Right hindlimb (tissue), 1 donor: ENCODE data around the gene FKBP2.
"Not testable (repeated sequence)": the region's sequence is repeated elsewhere in the genome, so short reads cannot be mapped to it uniquely, and the experiment has no call there.

Experiments
- DNase-seq: peaks from one replicate; pipeline ENCODE4 v3.0.0-alpha.2; 2018

Gene FKBP2

DNA sequence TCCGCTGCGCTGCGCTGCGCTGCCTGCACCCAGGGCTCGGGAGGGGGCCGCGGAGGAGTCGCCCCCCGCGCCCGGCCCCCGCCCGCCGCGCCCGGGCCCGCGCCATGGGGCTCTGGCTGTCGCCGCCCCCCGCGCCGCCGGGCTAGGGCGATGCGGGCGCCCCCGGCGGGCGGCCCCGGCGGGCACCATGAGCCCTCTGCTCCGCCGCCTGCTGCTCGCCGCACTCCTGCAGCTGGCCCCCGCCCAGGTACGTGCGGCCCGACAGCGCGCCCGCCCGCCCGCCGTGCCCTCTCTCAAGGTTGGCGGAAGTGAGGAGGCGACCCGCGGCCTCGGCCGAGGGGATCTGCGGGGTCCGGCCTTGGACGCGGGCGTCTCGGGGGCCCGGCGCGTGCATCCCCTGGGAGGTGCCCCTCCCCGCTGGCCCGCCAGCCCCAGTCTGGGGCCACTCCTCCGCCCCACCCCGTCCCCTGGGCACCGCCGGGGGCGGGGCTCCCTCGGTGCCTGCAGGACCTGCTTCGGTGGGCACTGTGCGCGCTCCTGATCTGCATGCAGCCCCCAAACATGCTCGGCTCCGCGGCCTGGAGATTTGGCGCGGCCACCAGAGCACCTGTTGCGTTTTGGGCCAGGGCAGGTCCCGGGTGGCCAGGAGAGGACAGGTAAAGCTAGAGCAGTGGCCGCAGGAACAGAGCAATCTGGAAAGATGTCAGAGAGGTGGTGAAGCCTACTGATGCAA, 6.1 kb upstream of the FKBP2 start:
- no peak for DNase-seq

DNA sequence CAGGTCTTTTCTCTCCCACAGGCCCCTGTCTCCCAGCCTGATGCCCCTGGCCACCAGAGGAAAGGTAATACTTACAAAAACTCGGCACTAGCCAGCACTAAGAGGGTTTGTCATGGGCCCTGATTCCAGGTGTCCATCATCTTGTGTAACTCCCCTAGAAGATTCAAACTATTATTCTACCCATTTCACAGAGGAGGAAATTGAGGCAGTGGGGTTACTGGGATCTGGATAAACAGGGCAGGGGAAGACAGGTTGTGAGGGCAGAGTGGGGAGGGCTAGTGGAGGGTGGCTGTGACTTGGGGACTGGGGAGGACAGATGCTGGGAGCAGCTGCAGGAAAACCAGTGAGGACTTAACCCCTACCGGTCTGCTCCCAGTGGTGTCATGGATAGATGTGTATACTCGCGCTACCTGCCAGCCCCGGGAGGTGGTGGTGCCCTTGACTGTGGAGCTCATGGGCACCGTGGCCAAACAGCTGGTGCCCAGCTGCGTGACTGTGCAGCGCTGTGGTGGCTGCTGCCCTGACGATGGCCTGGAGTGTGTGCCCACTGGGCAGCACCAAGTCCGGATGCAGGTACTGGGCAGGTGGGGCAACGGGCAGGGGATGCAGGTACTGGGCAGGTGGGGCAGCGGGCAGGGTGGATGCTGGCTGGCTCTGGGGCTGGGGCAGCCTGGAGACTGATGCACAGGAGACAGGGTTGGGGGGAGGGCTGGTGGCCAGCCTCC, 5.3 kb upstream of the FKBP2 start:
- DNase-seq: no peak

DNA sequence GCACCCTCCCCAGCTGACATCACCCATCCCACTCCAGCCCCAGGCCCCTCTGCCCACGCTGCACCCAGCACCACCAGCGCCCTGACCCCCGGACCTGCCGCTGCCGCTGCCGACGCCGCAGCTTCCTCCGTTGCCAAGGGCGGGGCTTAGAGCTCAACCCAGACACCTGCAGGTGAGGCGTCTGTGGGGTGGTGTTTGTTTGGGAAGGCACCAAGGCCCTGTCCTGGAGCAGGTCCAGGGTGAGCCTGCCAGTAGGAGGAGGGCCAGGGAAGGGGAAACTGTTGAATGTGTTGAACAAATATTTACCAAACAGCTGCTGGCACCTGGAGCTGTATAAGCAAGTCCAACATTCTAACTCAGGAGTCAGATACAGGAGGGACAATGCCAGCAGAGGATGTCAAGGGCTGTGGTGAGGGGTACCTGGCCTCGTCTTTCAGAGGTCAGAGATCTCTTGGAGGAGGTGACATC, 3.4 kb upstream of the FKBP2 start:
- no peak for DNase-seq

DNA sequence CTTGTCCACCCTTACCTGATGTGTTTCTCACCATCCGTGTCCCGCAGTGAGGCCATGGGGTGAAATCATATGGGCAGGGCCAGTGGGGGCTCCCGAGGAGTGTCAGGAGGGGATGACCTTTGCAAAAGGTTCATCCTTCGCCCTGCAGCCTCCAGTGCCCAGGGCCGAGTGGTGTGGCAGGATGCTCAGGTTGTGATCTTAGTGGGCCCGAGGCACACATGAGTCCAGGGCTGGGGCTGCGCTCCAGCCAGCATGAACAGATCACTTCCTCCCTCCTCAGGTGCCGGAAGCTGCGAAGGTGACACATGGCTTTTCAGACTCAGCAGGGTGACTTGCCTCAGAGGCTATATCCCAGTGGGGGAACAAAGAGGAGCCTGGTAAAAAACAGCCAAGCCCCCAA, 2.8 kb upstream of the FKBP2 start:
- DNase-seq: no peak

DNA sequence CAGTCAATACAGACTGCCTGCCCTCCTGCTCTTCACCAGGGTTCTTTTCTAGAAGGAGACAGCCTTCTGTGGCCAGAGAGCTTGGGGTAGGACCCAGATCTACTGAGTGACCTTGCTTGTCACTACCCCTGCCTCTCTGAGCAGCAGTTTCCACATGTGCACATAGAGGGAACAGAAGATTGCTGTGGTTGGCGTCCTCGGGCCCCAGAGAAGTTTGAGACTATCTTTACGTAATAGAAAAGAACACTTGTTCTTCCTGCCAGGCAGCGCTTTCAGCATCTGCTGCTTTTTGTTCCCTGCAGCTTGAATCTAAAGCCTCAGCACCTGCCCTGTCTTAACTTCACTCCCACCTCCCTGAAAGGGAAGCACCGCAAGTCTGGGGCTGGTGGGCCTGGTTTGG, 1.9 kb upstream of the FKBP2 start:
- DNase-seq: no peak

DNA sequence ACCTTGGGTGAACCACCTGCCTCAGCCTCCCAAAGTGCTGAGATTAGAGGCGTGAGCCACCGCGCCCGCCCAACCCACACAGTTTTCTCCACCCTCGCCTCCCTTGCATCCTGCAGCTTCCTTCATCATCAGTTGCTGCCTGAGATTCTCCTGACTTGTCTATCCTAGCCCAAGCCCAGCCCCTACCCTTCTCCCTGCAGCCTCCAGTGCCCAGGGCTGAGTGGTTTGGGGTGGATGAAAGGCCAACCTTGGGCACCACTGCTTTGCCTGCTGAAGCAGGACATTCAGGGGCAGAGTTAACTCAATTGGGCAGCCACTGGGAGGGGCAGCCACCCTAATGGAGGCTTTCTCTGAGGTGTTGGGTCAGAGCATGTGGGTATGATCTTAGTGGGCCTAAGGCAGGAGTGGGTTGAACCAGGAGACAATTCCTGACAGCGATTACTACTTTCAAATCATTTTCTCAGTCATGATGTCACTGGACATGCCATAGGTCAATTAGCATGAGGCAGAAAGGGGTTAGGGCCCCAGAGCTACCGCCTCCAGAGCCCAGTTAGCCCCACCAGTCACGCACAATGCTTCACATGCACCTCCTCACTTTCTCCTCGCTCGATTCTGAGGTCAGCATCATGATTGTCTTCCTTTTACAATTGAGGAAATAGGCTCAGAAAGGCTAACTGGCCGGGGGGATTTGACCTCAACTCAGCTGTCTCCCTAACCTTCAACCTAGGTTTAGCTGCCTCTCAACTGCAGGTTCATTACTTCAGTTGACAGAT, 1.0 kb upstream of the FKBP2 start:
- no peak for DNase-seq

DNA sequence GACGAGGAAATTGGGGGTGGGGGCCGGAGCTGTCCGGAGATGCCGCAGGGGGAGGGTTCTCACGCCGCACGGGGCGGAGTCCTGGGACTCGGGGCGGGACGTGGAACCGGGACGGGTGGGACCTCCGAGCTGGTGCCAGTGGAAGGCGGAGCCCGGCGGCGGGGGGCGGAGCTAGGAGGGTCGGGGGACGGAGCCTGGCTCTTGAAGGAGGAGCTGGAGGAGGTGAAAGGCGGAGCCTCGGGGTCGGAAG, 271 bp downstream of the FKBP2 start:
- DNase-seq: peak; percentile 100

DNA sequence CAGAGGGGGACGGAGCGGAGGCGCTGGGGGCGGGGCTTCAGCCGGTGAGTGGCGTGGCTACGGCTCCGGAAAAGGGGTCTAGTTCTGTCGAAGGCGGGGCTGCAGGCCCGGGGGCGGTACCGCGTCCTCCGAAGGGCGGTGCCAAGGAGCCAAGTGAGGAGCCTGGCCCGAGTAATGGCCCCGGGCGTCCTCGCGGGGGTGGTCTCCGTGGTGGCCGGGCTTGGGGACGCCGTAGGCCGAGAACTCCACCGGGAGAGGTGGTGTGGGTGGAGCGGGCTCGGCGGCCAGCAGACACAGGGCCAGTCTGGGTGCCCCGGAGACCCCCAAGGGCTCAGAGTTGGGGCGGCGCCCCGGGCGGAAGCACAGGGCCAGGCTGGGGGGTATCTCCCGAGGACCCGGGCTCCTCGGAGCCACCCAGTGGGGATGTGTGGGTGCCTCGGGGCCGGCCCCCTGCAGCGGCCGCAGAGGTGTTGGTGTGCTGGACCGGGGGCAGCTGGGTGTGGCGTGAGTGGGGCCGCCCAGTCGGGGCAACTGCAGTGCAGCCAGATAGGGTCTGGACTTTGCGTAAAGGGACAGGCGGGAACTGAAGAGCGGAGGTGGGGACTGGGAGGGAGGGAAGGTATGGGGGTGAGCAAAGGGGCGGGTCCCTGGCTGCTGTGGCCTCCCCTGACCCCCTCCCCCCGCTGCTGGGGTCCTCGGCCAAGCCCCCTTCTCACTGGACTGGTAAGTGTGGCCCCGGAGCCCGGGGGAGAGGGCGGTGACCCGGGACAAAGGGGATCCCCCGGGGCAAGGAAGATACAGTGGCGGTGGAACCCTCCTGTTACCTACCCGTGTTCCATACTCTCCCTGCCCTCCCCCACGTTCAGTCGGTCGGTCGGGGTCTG, 838 bp downstream of the FKBP2 start:
- DNase-seq: peak; percentile 72

DNA sequence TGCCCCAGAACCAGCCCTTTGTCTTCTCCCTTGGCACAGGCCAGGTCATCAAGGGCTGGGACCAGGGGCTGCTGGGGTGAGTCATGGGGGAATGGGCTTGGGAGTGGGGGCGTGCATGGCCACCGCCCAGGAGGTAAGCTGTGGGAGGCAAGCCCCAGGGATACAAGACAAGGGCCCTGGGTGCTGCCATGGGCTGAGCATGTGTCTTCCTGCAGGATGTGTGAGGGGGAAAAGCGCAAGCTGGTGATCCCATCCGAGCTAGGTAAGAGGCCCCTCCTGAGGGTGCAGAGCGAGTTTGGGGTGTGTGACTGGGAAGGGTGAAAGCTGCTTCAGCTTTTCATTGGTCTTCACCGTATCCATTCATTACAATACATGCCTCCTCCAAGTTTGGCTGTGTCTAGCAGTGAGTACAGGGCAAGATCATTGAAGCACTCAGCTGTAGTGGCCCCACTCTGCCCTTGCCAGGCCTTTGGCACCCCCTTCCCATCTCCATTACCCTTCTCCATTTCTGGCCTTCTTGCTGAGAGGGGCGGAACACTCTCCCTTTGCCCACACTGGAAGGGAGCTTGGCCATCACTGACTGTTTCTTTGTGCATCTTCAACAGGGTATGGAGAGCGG, 2.5 kb downstream of the FKBP2 start:
- DNase-seq: no peak

DNA sequence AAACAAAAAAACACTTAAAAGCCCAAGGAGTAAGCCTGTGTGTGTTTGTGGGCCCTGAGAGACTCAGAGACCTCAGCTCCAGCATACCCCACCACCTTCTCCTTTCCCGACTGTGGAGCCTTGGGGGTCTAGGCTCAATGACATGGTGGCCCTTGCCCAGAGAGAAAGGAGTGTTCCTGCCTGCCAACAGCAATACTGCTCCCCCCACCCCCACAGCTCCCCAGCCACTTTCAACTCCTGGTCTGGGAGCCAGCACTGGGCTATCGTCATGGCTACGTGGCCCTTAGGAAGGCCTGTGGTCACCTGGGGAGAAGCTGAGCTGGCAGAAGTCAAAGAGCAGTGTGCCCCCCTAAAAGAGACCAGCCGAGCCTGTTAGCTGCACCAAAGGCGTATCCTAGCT, 3.2 kb downstream of the FKBP2 start:
- no peak for DNase-seq

DNA sequence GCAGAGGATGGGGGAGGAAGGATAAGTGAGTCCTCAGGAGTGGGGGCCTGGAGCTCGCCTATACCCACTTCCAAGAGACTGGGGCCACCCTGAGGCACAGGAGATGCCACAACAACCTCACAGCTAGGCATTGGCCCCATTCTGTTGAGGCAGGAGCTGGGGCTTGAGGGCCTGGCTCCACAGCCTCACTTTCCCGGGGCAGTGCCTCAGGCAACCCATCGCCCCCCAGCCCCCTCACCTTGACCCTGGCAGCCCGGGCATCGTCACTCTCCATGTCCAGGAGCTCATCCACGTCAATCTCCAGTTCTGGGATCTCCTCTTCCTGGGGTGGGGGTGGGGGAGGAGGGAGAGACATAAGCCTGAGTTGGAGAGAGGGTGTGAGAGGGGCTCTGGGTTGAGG, 4.1 kb downstream of the FKBP2 start:
- DNase-seq: no peak

DNA sequence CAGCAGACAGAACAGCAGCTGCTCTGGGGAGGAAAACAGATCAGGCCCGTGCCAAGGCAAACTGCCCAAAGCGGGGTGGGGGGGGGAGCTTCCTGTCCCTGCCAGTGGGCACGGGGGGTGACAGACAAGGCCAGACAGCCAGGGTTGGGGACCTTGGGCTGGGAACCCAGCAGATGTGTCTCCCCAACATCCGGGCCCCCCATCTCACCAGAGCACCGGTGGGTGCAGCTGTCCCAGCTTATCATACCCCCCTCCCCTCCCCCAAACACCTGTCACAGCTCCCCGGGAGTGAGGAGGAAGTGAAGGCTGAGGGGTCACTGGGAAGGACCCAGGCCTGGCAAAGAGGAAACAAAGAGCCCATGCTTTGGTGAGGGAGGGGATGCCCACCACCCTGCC, 4.5 kb downstream of the FKBP2 start:
- DNase-seq: peak; percentile 87

DNA sequence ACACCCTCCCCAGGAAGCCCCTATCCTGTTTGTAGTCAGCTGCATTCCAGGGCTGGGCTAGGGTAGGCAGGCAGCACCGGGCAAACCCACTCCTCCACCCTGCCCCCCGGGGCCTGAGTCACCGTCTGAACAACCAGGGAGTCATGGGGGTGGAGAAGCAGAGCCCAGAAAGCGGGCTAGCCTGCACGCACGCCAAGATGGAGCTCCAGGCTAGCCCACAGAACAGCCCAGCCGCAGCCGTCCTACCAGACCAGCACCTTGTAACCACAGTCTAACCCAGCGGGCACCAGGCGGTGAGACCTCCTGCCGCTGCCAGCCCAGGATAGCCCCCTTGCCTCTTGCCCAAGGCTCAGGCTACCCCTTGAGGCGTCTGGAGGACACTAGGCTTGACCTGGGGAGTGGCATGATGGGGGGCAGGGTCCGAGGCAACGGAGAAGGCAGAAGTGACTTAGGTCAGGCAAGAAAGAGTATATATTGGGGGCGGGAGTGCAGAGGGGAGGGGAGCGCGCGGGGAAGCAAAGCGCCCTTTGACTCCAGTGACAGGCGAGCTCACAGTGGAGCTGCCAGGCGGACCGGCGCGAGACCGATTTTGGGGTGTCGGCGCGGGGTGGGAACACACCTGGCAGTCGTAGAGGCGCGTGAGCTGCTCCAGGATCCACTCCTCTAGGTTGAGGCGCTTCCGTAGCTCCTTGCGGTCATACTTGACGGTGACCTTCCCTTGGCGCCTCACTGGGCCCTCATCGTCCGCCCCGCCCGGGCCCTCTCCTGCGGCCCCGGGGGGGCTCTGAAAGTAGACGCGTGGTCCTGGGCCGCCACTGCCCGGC, 5.1 kb downstream of the FKBP2 start:
- no peak for DNase-seq

DNA sequence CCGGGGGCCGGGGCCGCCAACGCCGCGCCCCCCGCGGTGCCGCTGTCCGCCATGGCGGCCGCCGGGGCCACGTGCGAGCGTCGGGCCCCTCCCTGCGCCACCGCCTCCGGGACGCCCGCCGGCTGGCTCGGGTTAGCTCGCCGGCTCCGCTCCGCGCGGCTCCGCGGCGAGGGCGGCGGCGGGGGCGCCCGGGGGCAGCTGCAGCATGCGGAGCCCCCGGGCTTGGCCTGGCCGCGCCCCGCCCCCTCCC, 5.7 kb downstream of the FKBP2 start:
- not testable (repeated sequence) for DNase-seq

DNA sequence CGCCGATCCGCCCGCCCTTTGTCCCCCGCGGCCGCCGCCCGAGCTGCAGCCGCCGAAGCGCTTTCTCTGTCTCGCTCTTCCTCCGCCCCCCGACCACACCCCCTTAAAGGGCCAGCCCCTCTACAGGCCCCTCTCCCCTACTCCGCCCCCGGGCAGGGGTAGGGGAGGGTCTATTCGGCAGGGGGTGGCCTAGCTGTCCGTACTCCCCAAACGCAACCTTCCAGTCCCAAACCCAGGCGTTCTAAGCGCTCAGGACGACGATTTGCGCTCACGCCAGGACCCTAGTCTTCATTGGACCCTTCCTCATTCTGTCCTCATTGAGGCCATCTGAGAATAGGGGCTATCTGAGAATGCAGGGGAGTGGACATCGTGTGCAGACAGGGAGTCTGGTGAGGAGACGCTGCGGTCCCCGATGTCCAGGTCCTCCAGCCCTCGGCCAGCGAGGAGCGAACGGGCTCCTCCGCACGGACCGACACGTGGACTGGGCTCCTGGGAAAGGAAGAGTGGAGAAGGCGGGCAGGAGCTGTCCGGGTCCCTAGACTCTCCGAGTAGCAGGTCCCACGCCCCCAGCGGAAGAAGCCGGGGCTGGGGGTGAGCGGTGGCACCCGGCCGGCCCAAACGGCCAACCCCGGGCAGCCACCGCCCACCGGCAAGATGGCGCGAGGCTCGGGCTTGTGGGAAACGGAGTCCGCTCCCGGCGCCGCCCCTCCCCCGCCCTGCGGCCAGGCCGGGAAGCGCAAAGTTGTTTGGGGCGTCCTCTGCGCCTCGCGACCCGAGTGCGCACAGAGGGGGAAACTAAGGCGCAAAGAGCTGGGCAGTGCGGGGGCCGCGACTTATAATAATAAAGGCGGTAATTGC, 6.2 kb downstream of the FKBP2 start, which contains the start of gene PPP1R14B:
Gene PPP1R14B, minus strand, starts transcription at position 73 of the 858 bp plus-strand sequence. CDS start 270 bp downstream, outside the sequence.
- DNase-seq: peak; percentile 94

DNA sequence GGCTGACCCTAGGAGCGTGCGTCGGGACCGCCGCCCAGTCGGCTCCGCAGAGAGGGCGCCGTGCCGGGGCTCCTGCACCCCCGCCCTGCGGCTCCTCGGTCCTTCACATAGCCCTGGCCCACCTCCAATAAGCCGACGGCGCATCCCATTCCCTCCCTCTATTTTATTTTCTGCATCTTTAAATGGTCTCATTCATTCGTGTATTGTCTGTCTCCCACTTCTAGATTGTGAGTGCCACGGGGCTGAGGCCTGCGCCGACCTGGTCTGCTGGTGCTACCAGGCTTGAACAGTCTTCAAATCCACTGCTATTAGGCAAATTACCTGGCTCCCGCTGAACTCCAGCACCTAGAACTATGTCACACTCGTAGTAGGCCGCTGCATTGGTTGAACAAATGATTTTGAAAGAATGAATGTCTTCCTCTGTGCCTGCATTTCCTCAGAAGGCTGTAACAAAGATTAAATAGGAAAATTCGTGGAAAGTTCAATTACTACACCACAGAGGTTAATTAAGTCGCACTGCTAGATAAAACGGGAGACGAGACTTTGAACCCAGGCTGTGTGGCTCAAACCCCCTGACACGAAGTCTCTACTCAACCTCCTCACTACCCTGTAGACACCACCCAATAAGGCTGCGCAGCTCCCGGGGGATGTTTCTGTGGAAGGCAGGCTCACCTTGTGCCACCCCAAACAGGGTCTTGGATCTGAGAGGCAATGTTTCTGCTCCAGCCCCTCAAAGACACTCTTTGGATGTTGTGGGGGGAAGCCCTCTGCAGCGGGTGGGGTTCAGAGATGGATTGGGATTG, 7.0 kb downstream of the FKBP2 start:
- DNase-seq: no peak

DNA sequence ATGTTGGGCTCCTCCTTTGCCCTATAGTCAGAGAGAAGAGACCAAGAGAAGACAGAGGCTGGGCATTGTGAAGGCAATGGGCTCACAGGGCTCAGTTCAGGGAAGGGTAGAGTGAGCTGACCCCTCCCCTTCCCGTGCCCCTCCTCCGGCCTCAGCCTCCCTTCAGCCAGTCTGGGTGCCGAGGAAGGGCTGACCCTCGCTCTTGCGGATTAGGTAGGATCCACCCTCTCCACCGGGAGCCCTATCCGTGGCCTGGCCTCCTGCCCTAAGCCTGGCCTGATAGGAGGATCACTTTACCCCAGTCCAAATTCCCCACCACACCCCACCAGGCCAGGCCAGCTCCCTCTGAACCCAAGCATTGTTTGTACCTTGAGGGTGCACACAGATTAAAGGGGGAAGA, 7.7 kb downstream of the FKBP2 start:
- DNase-seq: no peak

DNA sequence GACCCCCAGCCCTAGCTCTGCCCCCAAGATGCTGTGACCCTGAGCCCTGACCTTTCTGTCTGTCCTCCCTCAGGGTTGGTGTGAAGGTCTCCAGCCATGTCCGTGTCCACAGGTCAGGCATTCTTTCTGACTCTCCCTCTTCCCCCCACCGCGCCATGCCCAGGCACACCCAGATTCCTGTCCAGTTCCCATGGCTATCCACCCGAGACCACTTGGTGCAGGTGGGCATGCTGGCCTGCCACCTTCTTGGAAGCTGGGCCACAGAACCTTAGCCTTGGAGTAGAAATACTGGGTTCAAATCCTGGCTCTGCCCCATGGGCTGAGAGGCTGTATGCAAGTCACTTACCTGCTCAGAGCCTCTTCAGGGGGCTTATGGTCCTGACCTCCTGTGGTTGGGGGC, 8.1 kb downstream of the FKBP2 start:
- no peak for DNase-seq

DNA sequence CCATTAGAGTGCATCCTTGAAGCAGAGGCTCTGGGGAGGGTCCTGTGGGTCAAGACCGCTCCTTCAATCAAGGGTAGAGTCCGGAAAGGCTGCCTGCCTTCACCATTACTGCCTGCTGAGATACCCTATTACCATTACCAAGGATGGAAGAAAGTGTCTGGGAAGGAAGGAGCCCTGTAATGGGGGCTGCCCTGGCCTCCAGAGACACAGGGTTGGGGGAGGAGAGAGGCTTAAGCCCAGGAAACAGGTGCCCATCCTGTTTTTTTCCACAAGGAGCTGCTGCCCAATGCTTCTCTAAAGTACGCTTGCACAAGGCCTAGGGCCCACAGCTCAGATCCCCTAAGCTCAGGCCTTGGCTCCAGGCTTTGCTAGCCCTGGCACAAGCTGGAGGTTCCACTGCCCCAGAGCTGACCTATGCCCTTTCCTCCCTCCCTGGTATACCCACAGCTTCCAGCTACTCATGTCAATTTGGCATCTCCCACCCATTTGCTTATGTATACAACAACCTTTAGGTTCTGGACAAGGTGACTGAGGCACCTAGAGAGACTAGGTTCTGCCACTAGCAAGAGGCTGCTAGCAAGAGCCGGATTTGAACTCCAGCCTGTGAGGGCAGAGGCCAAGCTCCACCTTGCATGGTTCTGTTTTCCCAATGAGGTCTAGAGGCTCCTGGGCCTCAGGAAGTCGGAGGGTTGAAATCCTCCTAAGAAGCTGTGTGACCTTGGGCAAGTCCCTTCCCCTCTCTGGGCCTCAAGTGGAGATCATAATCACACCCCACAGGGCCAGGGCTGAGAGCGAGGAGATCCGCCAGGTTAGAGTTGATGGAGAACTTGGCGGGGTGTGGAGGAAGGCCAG, 8.9 kb downstream of the FKBP2 start:
- DNase-seq: no peak
